Globus pallidus (tissue), 1 donor: ENCODE data around the gene FARP1.
A peak's percentile ranks its signal among the peaks of the same experiment; 100 is the strongest.
"Not testable (repeated sequence)": the region's sequence is repeated elsewhere in the genome, so short reads cannot be mapped to it uniquely, and the experiment has no call there.

Experiments
- DNase-seq: peaks from one replicate; pipeline ENCODE4 v3.0.0-alpha.2; 2015; ENCODE audit warnings: low spot score

The FARP1 gene

DNA sequence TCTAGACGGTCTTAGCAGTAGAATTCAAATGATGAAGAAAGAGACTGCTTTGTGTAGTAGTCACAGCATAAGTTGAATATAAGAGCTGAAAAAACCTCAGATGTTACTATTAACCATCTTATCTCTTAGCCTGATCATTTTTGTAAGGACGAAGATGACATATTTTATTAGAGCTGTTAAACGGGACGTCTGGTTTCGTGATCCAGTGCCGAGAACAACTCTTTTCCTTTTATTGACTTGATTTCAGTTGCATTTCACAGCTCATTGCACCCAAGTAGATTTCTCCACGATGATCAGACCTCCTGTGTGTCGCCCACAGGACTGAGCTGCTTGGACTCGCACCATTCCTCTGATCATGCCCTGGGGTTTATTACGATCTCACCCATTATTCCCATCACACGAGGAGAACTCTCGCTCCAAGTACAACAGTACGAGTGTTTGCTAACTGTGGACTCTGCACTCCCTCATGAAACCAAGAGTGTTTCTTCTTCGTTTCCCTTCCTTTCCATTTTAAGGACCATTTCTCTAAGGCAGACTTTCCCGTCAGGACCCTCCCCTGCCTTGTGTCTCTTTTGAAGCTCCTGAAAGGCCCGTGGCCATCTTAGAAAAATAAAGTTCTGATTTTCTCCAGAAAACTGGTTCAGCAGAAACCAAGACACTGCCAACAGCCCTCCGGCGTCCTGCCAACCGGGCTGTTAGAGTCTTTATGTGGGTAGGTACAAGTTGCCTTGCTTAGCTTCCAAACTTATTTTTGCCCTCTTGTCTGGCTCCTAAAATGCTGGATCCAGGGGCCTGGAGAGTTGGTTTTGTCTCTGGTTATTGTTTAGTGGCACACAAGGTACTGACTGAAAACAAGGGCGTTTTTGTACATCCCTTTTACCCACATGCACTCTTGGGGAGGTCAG is 82.4 kb downstream of the FARP1 start:
- peak; percentile 64 for DNase-seq

GRCh38 chr13:98226496-98226895 is 83.6 kb downstream of the FARP1 start:
- DNase-seq = no peak

DNA sequence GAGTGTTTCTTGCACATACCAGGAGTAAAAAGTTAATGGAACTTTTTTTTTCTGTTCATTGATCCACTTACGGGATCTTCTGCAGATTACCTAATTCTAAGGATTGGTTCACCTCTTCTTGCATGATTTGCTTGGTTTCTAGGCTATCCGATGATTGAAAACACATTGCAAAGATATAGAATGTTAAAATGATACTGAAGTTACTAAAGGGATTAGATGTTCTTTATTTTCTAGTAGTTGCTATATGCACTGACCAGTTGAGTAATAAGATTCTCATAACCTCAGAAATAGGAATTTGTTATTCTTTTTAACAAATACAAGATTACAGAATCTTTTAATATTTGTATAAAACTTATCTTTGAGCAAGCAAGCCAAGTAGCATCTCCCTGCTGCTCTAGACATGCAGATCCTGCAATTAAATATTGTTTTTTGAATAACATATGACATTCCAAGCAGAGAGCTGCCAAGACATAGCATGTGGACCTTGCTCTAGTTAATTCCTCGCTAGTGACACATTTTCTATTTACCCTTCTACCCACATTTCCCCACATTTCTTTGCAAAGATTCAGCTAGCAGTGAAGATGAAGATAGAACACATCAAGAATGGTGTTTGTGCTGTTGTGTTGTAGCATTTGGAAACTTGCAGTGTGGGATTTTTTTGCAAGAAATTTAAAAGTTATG is 85.9 kb downstream of the FARP1 start:
- no peak for DNase-seq

- not testable (repeated sequence) for DNase-seq
These were observed 87.9 kb downstream of the FARP1 start for GRCh38 chr13:98230762-98231161.

GRCh38 chr13:98232456-98232855 is 89.6 kb downstream of the FARP1 start:
- DNase-seq = no peak

DNA sequence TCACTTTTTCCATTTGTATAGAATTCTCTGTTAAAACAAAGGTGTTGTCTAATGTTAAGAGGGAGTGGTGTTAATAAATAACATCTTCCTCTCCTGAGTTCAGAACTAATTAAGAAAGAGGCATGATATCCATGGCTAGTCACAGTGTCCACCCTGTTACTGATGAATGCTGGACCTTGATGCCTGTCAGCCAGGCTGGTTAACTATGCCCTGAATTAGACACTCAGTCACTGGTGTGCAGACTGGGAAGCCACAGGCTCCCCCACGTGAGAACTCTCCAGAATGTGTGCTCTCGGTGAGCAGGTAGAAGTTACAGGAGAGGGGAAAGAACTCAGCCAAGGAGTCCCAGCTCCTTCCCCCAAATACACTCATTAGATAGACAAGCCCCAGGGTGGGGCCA is 90.2 kb downstream of the FARP1 start:
- no peak for DNase-seq

DNA sequence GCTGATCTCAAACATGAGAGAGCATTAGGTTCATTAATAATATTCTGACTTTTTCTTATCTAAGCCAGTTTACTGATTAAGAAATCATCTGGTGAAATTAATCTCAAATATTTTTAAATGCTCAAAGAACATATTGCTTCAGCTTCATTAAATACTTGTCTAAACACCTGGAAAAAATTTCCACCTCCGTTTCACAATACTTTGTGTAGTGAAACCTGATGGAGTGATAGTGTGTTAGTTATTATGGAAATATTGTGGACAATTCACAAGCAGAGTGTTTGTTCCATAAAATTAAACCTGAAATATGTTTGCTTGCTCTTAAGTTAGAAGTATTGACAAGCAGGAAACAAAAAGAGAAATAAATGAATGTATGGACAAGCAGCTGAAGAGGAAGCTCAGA is 91.5 kb downstream of the FARP1 start:
- DNase-seq = no peak

DNA sequence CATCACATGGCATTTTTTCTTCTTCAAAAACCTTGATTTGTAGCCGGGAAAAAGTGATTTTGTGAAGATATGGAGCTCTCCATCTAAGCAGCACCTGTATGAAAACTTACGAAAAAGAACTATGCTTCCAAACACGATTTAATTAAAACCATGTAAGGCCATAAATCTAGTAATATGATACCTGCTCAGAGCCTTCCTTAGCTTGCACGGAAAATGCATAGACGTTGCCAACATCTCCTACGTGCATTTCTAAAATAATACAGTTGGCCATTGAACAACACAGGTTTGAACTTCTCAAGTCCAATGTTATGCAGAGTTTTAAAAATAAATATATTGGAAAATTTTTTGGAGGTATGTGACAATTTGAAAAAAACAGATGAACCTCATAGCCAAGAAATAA is 93.3 kb downstream of the FARP1 start:
- no peak for DNase-seq

GRCh38 chr13:98237331-98237730 is 94.4 kb downstream of the FARP1 start:
- no peak for DNase-seq

DNA sequence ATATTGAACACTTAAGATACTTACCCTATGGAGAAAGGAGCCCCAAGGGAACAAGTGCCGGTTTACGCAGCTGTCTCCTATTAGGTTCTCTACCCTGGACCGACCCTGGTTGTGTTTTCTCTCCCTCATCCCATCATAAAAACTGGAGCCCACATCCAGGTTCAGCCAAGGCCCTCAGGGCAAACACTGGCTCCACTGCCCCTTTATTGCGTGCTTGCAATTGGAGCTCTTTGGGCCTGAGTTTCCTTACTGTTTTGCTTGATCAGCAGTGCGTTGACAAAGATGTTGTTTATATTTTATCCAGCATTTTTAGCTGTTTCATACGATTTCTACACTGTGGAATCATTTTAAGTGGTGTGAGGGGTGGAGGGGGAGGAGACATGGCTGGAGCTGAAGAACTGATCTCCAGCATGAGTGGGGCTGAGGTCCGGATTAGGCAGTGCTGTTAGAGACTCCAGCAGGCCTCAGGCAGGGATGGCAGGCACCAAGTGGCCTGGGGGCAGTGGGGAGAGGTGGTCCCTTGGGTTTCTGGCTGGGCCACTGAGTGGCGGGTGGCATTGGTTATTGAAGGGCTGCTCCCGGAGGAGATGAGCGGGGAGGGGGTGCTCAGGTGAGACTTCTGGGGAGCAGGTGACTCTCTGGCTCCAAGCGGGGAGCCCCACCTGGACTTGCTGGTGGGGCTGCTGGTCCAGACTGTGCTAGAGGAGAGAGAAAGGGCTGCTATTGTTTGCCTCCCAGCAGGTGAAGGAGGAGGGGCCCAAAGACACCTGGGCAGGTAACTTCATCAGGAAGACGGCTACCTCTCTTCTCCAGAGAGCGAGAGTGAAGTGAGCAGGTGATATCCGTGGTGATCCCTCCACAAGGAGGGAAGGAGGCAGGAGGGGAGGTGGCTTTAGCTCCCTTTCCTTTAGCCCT is 96.5 kb downstream of the FARP1 start:
- no peak for DNase-seq

GRCh38 chr13:98240135-98240534 is 97.2 kb downstream of the FARP1 start:
- no peak for DNase-seq

DNA sequence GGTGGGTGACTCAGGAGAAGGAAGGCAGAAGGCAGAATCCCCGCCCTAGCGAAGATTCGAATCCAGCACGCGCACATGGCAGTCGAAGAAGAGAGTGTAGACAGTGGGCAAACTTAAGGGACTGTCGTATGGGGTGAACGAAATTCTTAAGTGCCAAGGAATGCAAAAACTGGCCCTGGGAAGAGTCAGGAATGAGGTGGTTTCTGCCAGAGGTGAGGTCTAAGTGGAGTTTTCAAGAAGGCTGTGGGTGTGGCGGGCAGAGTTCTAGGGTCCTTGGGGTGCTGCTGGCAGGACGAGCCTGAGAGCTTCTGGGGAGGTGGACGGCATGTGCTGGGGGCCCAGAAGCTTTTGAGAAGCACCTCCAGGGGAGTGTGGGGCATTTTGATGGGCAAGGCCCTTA is 98.1 kb downstream of the FARP1 start:
- no peak for DNase-seq

DNA sequence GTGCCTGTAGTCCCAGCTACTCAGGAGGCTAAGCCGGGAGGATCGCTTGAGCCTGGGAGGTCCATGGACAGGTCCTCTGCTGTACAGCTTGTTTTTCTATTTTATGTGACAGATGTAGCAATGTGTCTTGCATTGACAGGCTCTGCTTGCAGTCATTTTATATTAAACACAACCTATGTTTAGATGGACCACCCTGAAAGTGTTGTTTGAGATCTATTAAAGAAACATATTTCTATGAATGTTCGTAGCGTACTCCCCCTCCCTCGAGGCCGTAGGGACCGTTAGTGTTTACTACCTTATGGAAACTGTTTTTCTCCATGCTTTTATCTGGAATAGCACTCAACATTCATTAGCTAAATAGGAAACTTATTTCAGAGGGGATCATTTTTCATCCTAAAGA is 99.1 kb downstream of the FARP1 start:
- DNase-seq = no peak

DNA sequence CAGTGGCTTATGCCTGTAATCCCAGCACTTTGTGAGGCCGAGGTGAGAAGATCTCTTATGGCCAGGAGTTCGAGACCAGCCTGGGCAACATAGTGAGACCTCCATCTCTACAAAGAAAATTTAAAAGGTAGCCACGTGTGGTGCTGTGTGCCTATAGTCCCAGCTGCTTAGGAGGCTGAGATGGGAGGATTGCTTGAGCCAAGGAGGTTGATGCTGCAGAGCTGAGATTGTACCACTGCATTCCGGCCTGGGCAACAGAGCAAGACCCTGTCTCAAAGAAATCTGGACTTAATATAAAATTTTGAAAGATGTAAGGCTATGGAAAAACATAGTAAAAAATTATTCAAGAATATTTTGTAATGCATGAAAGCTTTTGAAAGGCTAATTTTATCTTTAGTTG is 99.5 kb downstream of the FARP1 start:
- no peak for DNase-seq

DNA sequence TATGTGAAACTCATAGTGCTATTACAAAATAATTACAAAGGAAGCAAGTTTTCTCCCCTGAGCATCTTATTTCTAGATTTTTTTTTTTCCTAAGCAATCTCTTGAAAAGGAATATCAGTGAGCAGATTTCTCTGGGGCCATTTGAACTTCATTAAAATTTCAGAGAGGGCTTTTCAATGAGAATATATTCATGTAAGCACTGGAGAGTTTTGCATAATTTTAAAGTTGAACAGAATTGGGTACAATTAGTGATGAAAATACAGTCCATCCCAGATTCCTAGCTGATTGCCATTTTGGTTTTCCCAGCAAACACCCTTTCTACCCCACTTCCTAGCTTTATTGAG is 101.0 kb downstream of the FARP1 start:
- no peak for DNase-seq

GRCh38 chr13:98246538-98247172 is 103.8 kb downstream of the FARP1 start:
- no peak for DNase-seq

- no peak for DNase-seq
These were observed 108.8 kb downstream of the FARP1 start for GRCh38 chr13:98251708-98252107.

GRCh38 chr13:98252931-98253470 is 110.1 kb downstream of the FARP1 start:
- no peak for DNase-seq

- no peak for DNase-seq
These were observed 110.6 kb downstream of the FARP1 start for GRCh38 chr13:98253526-98253925.

- DNase-seq = no peak
These were observed 111.6 kb downstream of the FARP1 start for GRCh38 chr13:98254513-98254912.

GRCh38 chr13:98258226-98258625 is 115.3 kb downstream of the FARP1 start:
- DNase-seq = no peak
